ENCODE measurements around the gene CLSTN1.
A peak's percentile ranks its signal among the peaks of the same experiment; 100 is the strongest.

The CLSTN1 gene

DNA sequence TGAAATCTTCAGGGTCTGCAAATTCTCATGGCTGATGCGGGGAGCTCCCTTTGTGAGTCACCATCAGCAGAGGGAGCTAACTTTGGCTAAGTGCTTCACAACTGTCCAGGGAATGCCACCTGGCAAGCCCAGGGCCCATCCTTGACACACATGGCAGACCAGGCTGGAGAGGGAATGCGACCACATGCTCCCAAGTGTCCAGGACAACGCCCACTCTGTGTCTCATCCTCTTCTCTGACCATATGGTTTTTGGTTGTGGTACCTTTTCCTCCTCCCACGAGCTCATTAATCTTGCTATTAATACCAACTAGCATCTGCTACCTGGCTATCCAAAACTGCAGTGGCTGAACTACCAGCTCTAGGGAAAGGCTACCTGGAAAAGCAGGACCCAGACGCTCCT lies 37.1 kb upstream of the CLSTN1 start:
- Histone ChIP-seq H3K36me3 (ENCODE audit: insufficient read depth, insufficient read length, low read length) (peaks cover 5% of the 10 kb centered on the region), H3K4me3 (ENCODE audit: insufficient read length, low read depth) (no peak overlapping the region), H3K9me3 (ENCODE audit: insufficient read depth, low read length) (no peaks in the 10 kb centered on the region), H3K4me1 (ENCODE audit: insufficient read depth, insufficient read length) (peaks cover 11% of the 10 kb centered on the region), H3K9ac (ENCODE audit: insufficient read length, low read depth) (no peak overlapping the region), H3K27me3 (ENCODE audit: insufficient read depth, insufficient read length) (no peaks in the 10 kb centered on the region)
- no peak for DNase-seq (ENCODE audit: low read depth, low spot score)
- no peak for TF ChIP-seq YY1 (IDR thresholded peaks at IDR 0.05; ENCODE audit: insufficient read depth, insufficient read length)
- TF ChIP-seq SUZ12 (IDR thresholded peaks at IDR 0.05; ENCODE audit: extremely low read depth, insufficient read depth, insufficient read length): no peak
- TF ChIP-seq ZNF274 (IDR thresholded peaks at IDR 0.05; ENCODE audit: low read depth, low read length): no peak

DNA sequence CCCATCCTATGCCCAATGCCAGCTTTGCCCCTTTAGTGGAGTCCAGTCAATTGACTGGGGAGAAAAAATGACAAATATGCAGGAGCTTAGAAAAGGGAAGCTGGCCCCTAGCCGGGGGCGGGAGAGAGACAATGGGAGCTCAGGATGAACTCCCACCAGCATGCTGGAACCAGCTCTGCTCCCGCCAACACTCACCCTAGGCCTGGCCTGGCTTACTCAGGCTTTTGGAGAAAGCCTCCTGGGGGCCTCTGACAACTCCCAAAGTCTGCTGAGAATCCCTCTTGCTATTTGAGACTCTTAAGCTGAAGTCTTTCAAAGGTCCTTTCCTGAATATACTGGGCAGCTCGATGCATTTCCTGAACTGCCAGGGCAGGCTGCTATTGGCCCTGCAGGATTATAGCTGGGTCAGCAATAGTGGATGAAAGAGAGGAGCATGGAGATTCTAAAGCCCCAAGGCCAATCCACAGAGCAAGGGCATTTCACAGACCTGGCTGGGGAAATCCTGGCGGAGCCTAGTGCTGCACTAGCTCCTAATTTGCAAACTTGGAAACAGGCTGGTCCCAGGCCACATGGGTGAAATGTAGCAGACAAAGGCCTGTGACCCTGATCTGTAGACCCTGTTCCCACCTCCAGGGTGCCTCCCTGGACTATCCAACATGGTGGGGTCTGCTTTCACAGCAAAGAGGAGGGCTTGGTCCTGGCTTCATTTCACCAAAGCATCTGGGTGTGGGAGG lies 35.7 kb upstream of the CLSTN1 start:
- Histone ChIP-seq H3K36me3 (ENCODE audit: insufficient read depth, insufficient read length, low read length) (peaks cover 5% of the 10 kb centered on the region), H3K4me1 (ENCODE audit: insufficient read depth, insufficient read length) (peaks cover 11% of the 10 kb centered on the region), H3K9ac (ENCODE audit: insufficient read length, low read depth) (peak overlapping the region; percentile 39), H3K9me3 (ENCODE audit: insufficient read depth, low read length) (peaks cover 10% of the 10 kb centered on the region; the same call in 1 of the 2 replicates), H3K4me3 (ENCODE audit: insufficient read length, low read depth) (no peak overlapping the region), H3K27me3 (ENCODE audit: insufficient read depth, insufficient read length) (no peaks in the 10 kb centered on the region)
- peak; percentile 27 for DNase-seq (ENCODE audit: low read depth, low spot score)
- TF ChIP-seq YY1 (IDR thresholded peaks at IDR 0.05; ENCODE audit: insufficient read depth, insufficient read length): no peak
- no peak for TF ChIP-seq ZNF274 (IDR thresholded peaks at IDR 0.05; ENCODE audit: low read depth, low read length)
- no peak for TF ChIP-seq SUZ12 (IDR thresholded peaks at IDR 0.05; ENCODE audit: extremely low read depth, insufficient read depth, insufficient read length)

DNA sequence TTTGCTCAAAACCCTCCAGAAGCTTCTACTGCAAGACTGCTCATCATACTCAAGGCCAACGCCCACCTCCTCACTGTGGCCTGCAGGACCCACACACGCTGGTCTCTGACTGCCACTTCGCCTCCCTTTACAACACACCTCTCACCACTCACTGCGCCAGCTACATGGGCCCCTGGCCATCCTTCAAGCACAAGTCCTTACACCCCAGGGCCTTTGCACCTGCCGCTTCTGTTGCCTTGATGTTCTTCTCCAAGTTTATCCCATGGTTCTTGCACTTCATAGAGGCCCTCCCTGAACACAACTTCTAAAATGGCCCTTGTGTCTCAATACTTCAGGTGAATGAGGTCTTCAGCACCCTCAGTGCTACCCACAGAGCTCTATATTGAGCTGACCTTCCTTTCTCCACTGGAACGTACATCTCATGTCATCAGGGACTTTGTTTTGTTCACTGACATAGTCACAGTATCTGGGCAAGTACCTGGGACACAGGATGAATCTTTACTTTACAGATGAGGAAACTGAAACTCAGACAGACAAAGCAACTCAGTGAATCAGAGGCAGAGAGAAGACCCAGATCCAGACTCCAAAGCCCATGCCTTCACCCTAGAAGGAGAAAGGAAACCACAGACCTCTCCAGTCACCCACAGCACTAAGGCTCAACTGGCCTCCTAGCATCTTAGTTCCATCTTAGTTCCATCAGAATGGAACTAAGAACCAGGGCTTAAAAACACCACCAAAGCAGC lies 34.7 kb upstream of the CLSTN1 start:
- H3K27me3 ChIP-seq (ENCODE audit: insufficient read depth, insufficient read length): no peaks in the 10 kb centered on the region
- peaks cover 20% of the 10 kb centered on the region; the same call in 1 of the 2 replicates for H3K9me3 ChIP-seq (ENCODE audit: insufficient read depth, low read length)
- no peak overlapping the region for H3K9ac ChIP-seq (ENCODE audit: insufficient read length, low read depth)
- H3K4me1 ChIP-seq (ENCODE audit: insufficient read depth, insufficient read length): peaks cover 7% of the 10 kb centered on the region
- no peak for DNase-seq (ENCODE audit: low read depth, low spot score)
- TF ChIP-seq SUZ12 (IDR thresholded peaks at IDR 0.05; ENCODE audit: extremely low read depth, insufficient read depth, insufficient read length): no peak
- no peak for TF ChIP-seq YY1 (IDR thresholded peaks at IDR 0.05; ENCODE audit: insufficient read depth, insufficient read length)
- TF ChIP-seq ZNF274 (IDR thresholded peaks at IDR 0.05; ENCODE audit: low read depth, low read length): no peak
- no peak overlapping the region for H3K4me3 ChIP-seq (ENCODE audit: insufficient read length, low read depth)
- H3K36me3 ChIP-seq (ENCODE audit: insufficient read depth, insufficient read length, low read length): peaks cover 5% of the 10 kb centered on the region

DNA sequence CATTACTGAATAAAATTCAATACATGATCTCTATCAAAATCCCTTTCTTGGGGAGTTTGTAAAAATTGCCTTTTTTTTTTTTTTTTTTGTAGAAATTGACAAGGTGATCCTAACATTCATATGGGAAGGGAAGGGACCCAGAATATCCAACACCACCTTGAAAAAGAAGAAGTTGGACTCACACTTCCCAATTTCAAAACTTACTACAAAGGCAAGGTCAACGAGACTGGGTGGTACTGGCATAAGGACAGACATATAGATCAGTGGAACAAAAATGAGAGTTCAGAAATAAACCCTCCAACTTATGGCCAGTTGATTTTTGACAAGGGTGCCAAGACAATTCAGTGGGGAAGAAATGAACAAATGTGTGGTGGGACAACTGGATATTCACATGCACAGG lies 31.4 kb upstream of the CLSTN1 start:
- Histone ChIP-seq H3K4me1 (ENCODE audit: insufficient read depth, insufficient read length) (peaks cover 16% of the 10 kb centered on the region), H3K27me3 (ENCODE audit: insufficient read depth, insufficient read length) (no peaks in the 10 kb centered on the region), H3K9ac (ENCODE audit: insufficient read length, low read depth) (no peak overlapping the region), H3K36me3 (ENCODE audit: insufficient read depth, insufficient read length, low read length) (peaks cover 5% of the 10 kb centered on the region), H3K4me3 (ENCODE audit: insufficient read length, low read depth) (no peak overlapping the region), H3K9me3 (ENCODE audit: insufficient read depth, low read length) (peaks cover 20% of the 10 kb centered on the region; the same call in 1 of the 2 replicates)
- DNase-seq (ENCODE audit: low read depth, low spot score): no peak
- TF ChIP-seq YY1 (IDR thresholded peaks at IDR 0.05; ENCODE audit: insufficient read depth, insufficient read length): no peak
- no peak for TF ChIP-seq ZNF274 (IDR thresholded peaks at IDR 0.05; ENCODE audit: low read depth, low read length)

DNA sequence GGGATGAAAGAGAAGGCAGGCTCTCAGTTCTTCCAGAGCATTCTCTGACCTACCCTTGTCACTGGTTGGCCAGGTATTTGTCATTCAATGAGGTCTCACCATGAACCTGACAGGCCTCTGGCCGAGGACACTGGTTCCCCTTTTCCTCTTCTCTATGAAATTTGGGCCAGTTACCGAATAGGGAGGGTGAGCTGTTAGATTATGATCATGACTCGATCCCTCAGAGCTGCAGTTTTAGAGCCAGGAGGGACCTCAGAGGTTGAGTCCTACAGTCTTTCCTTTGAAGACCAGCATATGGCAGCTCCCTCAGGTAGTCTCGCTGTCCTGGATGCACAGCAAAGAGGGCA lies 29.5 kb upstream of the CLSTN1 start:
- Histone ChIP-seq H3K27me3 (ENCODE audit: insufficient read depth, insufficient read length) (no peaks in the 10 kb centered on the region), H3K9me3 (ENCODE audit: insufficient read depth, low read length) (peaks cover 20% of the 10 kb centered on the region; the same call in 1 of the 2 replicates), H3K9ac (ENCODE audit: insufficient read length, low read depth) (no peak overlapping the region), H3K4me3 (ENCODE audit: insufficient read length, low read depth) (no peak overlapping the region), H3K4me1 (ENCODE audit: insufficient read depth, insufficient read length) (peaks cover 11% of the 10 kb centered on the region), H3K36me3 (ENCODE audit: insufficient read depth, insufficient read length, low read length) (peaks cover 3% of the 10 kb centered on the region)
- DNase-seq (ENCODE audit: low read depth, low spot score): no peak
- TF ChIP-seq ZNF274 (IDR thresholded peaks at IDR 0.05; ENCODE audit: low read depth, low read length) (no peak), YY1 (IDR thresholded peaks at IDR 0.05; ENCODE audit: insufficient read depth, insufficient read length) (no peak), SUZ12 (IDR thresholded peaks at IDR 0.05; ENCODE audit: extremely low read depth, insufficient read depth, insufficient read length) (no peak)

DNA sequence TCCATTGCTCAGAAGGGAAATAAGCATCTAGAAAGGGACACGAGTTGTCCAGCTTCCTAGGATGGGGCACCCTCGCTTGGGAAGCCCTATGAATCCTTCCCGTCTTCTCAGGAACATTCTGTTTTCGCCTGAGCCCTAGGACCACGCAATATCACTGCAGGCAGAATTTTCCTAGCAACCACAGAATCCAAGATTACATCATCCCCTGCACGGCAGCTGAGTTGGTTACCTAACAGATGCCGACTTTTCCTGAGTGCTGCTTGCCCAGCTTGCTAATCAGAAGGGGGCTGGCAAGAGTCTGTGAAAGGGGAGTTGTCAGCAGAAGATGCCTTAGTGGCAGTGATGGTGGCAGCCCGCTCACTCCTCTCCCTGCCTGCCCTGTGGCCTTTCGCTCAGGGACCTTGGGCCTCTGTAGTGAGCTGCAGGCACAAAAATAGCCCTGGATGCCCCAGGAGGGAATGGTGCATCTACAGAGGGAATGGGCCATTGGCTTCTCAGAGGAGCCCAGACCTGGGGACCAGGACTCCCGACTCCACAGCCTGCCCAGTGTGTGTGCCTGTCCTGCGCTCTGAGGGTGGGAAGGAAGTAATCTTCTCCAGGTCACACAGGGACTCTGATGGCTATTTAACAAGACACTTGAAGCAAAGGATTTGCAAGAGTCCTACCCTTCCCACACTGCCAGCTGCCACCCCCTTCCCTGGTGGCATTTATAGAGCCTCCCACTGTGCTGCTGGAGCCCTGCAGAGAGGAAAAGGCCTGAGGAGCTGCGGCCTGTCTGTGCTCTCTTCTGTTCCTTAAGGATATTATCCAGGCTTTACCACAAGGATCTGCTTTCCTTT lies 28.9 kb upstream of the CLSTN1 start:
- TF ChIP-seq ZNF274 (IDR thresholded peaks at IDR 0.05; ENCODE audit: low read depth, low read length) (no peak), YY1 (IDR thresholded peaks at IDR 0.05; ENCODE audit: insufficient read depth, insufficient read length) (no peak), SUZ12 (IDR thresholded peaks at IDR 0.05; ENCODE audit: extremely low read depth, insufficient read depth, insufficient read length) (no peak)
- H3K4me1 ChIP-seq (ENCODE audit: insufficient read depth, insufficient read length): peaks cover 11% of the 10 kb centered on the region
- H3K4me3 ChIP-seq (ENCODE audit: insufficient read length, low read depth): no peak overlapping the region

More for the DNA sequence above, 28.9 kb upstream of the CLSTN1 start:
- DNase-seq (ENCODE audit: low read depth, low spot score): no peak
- H3K36me3 ChIP-seq (ENCODE audit: insufficient read depth, insufficient read length, low read length): no peaks in the 10 kb centered on the region
- no peak overlapping the region for H3K9ac ChIP-seq (ENCODE audit: insufficient read length, low read depth)
- no peaks in the 10 kb centered on the region for H3K27me3 ChIP-seq (ENCODE audit: insufficient read depth, insufficient read length)
- H3K9me3 ChIP-seq (ENCODE audit: insufficient read depth, low read length): peaks cover 20% of the 10 kb centered on the region; the same call in 1 of the 2 replicates
